ENCODE results near the gene APOBEC3F.

Gene APOBEC3F

GRCh38 chr22:39089928-39090327, 49.3 kb downstream of the APOBEC3F start:
- Histone ChIP-seq H3K4me3 (no peak overlapping the region), H3K36me3 (ENCODE audit: insufficient read depth, low read length) (no peaks in the 10 kb centered on the region), H3K9me3 (ENCODE audit: low read depth, low read length) (no peaks in the 10 kb centered on the region), H3K9ac (ENCODE audit: insufficient read length) (no peak overlapping the region), H3K27ac (no peak overlapping the region)
- TF ChIP-seq FOXP2 (optimal IDR thresholded peaks at IDR 0.05; ENCODE audit: control extremely low read depth, extremely low read length, insufficient read depth), result no peak
- TF ChIP-seq POLR2AphosphoS5 (IDR thresholded peaks at IDR 0.05; ENCODE audit: borderline replicate concordance, low read depth, low read length), result no peak
- TF ChIP-seq EZH2 (IDR thresholded peaks at IDR 0.05), result no peak
- DNase-seq (ENCODE audit: low read depth, low spot score), result no peak

- Histone ChIP-seq H3K27ac (no peak overlapping the region), H3K9ac (ENCODE audit: insufficient read length) (no peak overlapping the region)
Measured at GRCh38 chr22:39090426-39091064, 49.9 kb downstream of the APOBEC3F start.

GRCh38 chr22:39091126-39092081, 50.7 kb downstream of the APOBEC3F start:
- Histone ChIP-seq H3K27ac (no peak overlapping the region), H3K36me3 (ENCODE audit: insufficient read depth, low read length) (no peaks in the 10 kb centered on the region), H3K9ac (ENCODE audit: insufficient read length) (no peak overlapping the region), H3K4me3 (no peak overlapping the region), H3K9me3 (ENCODE audit: low read depth, low read length) (no peaks in the 10 kb centered on the region)
- no peak for DNase-seq (ENCODE audit: low read depth, low spot score)
- no peak for TF ChIP-seq FOXP2 (optimal IDR thresholded peaks at IDR 0.05; ENCODE audit: control extremely low read depth, extremely low read length, insufficient read depth)
- no peak for TF ChIP-seq EZH2 (IDR thresholded peaks at IDR 0.05)
- no peak for TF ChIP-seq POLR2AphosphoS5 (IDR thresholded peaks at IDR 0.05; ENCODE audit: borderline replicate concordance, low read depth, low read length)

More at GRCh38 chr22:39090426-39091064, 49.9 kb downstream of the APOBEC3F start:
- TF ChIP-seq EZH2 (IDR thresholded peaks at IDR 0.05) (no peak), FOXP2 (optimal IDR thresholded peaks at IDR 0.05; ENCODE audit: control extremely low read depth, extremely low read length, insufficient read depth) (no peak), POLR2AphosphoS5 (IDR thresholded peaks at IDR 0.05; ENCODE audit: borderline replicate concordance, low read depth, low read length) (no peak)
- Histone ChIP-seq H3K9me3 (ENCODE audit: low read depth, low read length) (no peaks in the 10 kb centered on the region), H3K36me3 (ENCODE audit: insufficient read depth, low read length) (no peaks in the 10 kb centered on the region), H3K4me3 (no peak overlapping the region)
- no peak for DNase-seq (ENCODE audit: low read depth, low spot score)

- Histone ChIP-seq H3K27ac (no peak overlapping the region), H3K9ac (ENCODE audit: insufficient read length) (no peak overlapping the region), H3K4me3 (no peak overlapping the region), H3K9me3 (ENCODE audit: low read depth, low read length) (no peaks in the 10 kb centered on the region), H3K36me3 (ENCODE audit: insufficient read depth, low read length) (no peaks in the 10 kb centered on the region)
- TF ChIP-seq EZH2 (IDR thresholded peaks at IDR 0.05) (no peak), POLR2AphosphoS5 (IDR thresholded peaks at IDR 0.05; ENCODE audit: borderline replicate concordance, low read depth, low read length) (no peak), FOXP2 (optimal IDR thresholded peaks at IDR 0.05; ENCODE audit: control extremely low read depth, extremely low read length, insufficient read depth) (no peak)
- DNase-seq (ENCODE audit: low read depth, low spot score), result no peak
Measured at GRCh38 chr22:39092111-39092862, 51.6 kb downstream of the APOBEC3F start.

GRCh38 chr22:39094717-39095389, 54.2 kb downstream of the APOBEC3F start:
- H3K36me3 ChIP-seq (ENCODE audit: insufficient read depth, low read length), result no peaks in the 10 kb centered on the region
- no peak overlapping the region for H3K9ac ChIP-seq (ENCODE audit: insufficient read length)
- no peak overlapping the region for H3K4me3 ChIP-seq

GRCh38 chr22:39095971-39096370, 55.3 kb downstream of the APOBEC3F start:
- H3K9me3 ChIP-seq (ENCODE audit: low read depth, low read length), result no peaks in the 10 kb centered on the region

More at GRCh38 chr22:39094717-39095389, 54.2 kb downstream of the APOBEC3F start:
- Histone ChIP-seq H3K9me3 (ENCODE audit: low read depth, low read length) (no peaks in the 10 kb centered on the region), H3K27ac (no peak overlapping the region)
- TF ChIP-seq EZH2 (IDR thresholded peaks at IDR 0.05) (no peak), POLR2AphosphoS5 (IDR thresholded peaks at IDR 0.05; ENCODE audit: borderline replicate concordance, low read depth, low read length) (no peak), FOXP2 (optimal IDR thresholded peaks at IDR 0.05; ENCODE audit: control extremely low read depth, extremely low read length, insufficient read depth) (no peak)
- DNase-seq (ENCODE audit: low read depth, low spot score), result no peak

GRCh38 chr22:39097098-39098020, 56.7 kb downstream of the APOBEC3F start, which contains the start of gene APOBEC3H:
Gene APOBEC3H (plus strand): TSS chr22:39097244. CDS start chr22:39100279, 3,035 bp downstream.
- Histone ChIP-seq H3K9me3 (ENCODE audit: low read depth, low read length) (no peaks in the 10 kb centered on the region), H3K27ac (no peak within 1 kb of the TSS), H3K36me3 (ENCODE audit: insufficient read depth, low read length) (no peaks in the 10 kb centered on the region), H3K4me3 (no peak within 1 kb of the TSS), H3K9ac (ENCODE audit: insufficient read length) (no peak within 1 kb of the TSS)
- no peak for TF ChIP-seq EZH2 (IDR thresholded peaks at IDR 0.05)
- no peak for TF ChIP-seq POLR2AphosphoS5 (IDR thresholded peaks at IDR 0.05; ENCODE audit: borderline replicate concordance, low read depth, low read length)
- no peak for TF ChIP-seq FOXP2 (optimal IDR thresholded peaks at IDR 0.05; ENCODE audit: control extremely low read depth, extremely low read length, insufficient read depth)
- DNase-seq (ENCODE audit: low read depth, low spot score), result no peak

More at GRCh38 chr22:39095971-39096370, 55.3 kb downstream of the APOBEC3F start:
- no peaks in the 10 kb centered on the region for H3K36me3 ChIP-seq (ENCODE audit: insufficient read depth, low read length)
- H3K27ac ChIP-seq, result no peak overlapping the region
- H3K4me3 ChIP-seq, result no peak overlapping the region
- no peak overlapping the region for H3K9ac ChIP-seq (ENCODE audit: insufficient read length)
- DNase-seq (ENCODE audit: low read depth, low spot score), result no peak
- no peak for TF ChIP-seq EZH2 (IDR thresholded peaks at IDR 0.05)
- TF ChIP-seq FOXP2 (optimal IDR thresholded peaks at IDR 0.05; ENCODE audit: control extremely low read depth, extremely low read length, insufficient read depth), result no peak
- TF ChIP-seq POLR2AphosphoS5 (IDR thresholded peaks at IDR 0.05; ENCODE audit: borderline replicate concordance, low read depth, low read length), result no peak
